GM06990 (cell line): Measurements from ENCODE around the gene CTNNA2.

Experiments used
- DNase-seq: peaks from one replicate; pipeline ENCODE4 v3.0.0-alpha.2; 2011; ENCODE audit not compliant: insufficient read length; ENCODE audit errors: extremely low read depth
- H3K27me3 ChIP-seq: replicated peaks from 2 replicates; pipeline ENCODE4 v1.6.0; 2011; ENCODE audit warnings: low read length; ENCODE audit not compliant: control insufficient read depth, insufficient read depth
- H3K36me3 ChIP-seq: 2 replicates; pipeline ENCODE4 v1.5.1; 2011; ENCODE audit warnings: low read length; ENCODE audit not compliant: control insufficient read depth, insufficient read depth
- H3K4me3 ChIP-seq: replicated peaks from 2 replicates; pipeline ENCODE4 v1.5.1; 2011; ENCODE audit warnings: low read depth, mild to moderate bottlenecking, control low read depth, low read length
- CTCF ChIP-seq: IDR thresholded peaks from 2 replicates; pipeline ENCODE4 v1.5.1; 2011; ENCODE audit warnings: low read length, control low read depth, mild to moderate bottlenecking, inconsistent platforms; ENCODE audit not compliant: insufficient read depth, poor library complexity, severe bottlenecking

The CTNNA2 gene

GRCh38 chr2:79573895-79574674 is 61.2 kb downstream of the CTNNA2 start:
- Histone ChIP-seq H3K4me3 (no peak overlapping the region), H3K27me3 (no peaks in the 10 kb centered on the region), H3K36me3 (no peaks in the 10 kb centered on the region)
- TF ChIP-seq CTCF: no peak
- DNase-seq: no peak

- H3K36me3 ChIP-seq: no peaks in the 10 kb centered on the region
- H3K27me3 ChIP-seq: no peaks in the 10 kb centered on the region
- H3K4me3 ChIP-seq: no peak overlapping the region
- TF ChIP-seq CTCF: no peak
- DNase-seq: no peak
Measured at GRCh38 chr2:79576451-79576850, 63.6 kb downstream of the CTNNA2 start.

GRCh38 chr2:79578952-79579351 is 66.1 kb downstream of the CTNNA2 start:
- DNase-seq: no peak
- no peaks in the 10 kb centered on the region for H3K36me3 ChIP-seq
- TF ChIP-seq CTCF: no peak
- no peak overlapping the region for H3K4me3 ChIP-seq
- no peaks in the 10 kb centered on the region for H3K27me3 ChIP-seq

GRCh38 chr2:79580175-79580574 is 67.3 kb downstream of the CTNNA2 start:
- DNase-seq: no peak
- Histone ChIP-seq H3K27me3 (no peaks in the 10 kb centered on the region), H3K36me3 (no peaks in the 10 kb centered on the region), H3K4me3 (no peak overlapping the region)
- TF ChIP-seq CTCF: no peak

GRCh38 chr2:79585701-79586433 is 73.0 kb downstream of the CTNNA2 start:
- no peaks in the 10 kb centered on the region for H3K27me3 ChIP-seq
- TF ChIP-seq CTCF: no peak
- no peak for DNase-seq
- H3K36me3 ChIP-seq: no peaks in the 10 kb centered on the region
- H3K4me3 ChIP-seq: no peak overlapping the region
